Right forelimb (tissue), 1 donor: ENCODE results near the gene STEAP1.
"Not testable (repeated sequence)": the region's sequence is repeated elsewhere in the genome, so short reads cannot be mapped to it uniquely, and the experiment has no call there.

Source experiments
- DNase-seq: peaks from one replicate; pipeline ENCODE4 v3.0.0-alpha.2; 2018

The STEAP1 gene

DNA sequence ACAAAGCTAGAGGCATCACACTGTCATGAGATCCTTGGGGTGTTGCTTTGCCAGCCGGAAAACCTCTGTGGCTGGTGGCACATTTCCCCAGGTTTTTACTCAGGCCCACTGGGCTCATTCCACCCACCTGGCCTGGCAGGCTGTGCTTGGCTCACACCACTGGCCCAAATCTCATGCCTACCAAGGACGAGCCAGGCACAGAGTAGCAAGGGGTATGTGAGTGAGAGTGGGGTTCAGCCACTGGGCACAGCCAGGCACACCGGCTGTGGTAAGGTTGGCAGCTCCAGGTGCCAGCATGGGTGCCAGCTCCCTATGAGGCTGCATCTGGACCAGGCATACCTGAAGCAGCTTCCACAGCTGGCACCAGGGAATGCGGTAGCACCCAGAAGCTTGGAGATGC lies 21.4 kb downstream of the STEAP1 start:
- no peak for DNase-seq

- no peak for DNase-seq
These were observed 21.9 kb downstream of the STEAP1 start for GRCh38 chr7:90176195-90176594.

GRCh38 chr7:90178166-90178565 lies 23.9 kb downstream of the STEAP1 start:
- no peak for DNase-seq

GRCh38 chr7:90178679-90179278 lies 24.5 kb downstream of the STEAP1 start:
- no peak for DNase-seq

- no peak for DNase-seq
These were observed 25.8 kb downstream of the STEAP1 start for GRCh38 chr7:90180011-90180585.

DNA sequence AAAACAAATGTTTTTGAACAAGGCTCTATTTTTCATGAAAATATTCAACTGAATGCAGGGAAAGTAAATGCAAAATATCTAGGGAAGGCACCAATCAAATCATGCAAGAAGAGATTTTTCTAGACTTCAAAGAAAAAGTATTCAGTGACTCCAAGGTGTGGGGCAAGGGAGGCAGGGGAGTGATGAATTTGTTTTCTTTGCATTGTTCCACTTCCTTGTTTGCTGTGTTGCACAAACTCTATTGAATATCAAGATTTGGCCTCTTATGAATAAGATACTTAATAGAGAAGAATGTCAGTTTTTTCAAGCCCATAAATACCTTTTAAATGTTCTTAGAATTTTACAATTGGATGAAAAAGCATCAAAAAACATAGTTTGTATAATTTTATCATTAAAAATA lies 26.4 kb downstream of the STEAP1 start:
- DNase-seq: no peak

- DNase-seq: no peak
These were observed 27.2 kb downstream of the STEAP1 start for GRCh38 chr7:90181485-90181884.

GRCh38 chr7:90186290-90186689 lies 32.0 kb downstream of the STEAP1 start:
- DNase-seq: not testable (repeated sequence)

DNA sequence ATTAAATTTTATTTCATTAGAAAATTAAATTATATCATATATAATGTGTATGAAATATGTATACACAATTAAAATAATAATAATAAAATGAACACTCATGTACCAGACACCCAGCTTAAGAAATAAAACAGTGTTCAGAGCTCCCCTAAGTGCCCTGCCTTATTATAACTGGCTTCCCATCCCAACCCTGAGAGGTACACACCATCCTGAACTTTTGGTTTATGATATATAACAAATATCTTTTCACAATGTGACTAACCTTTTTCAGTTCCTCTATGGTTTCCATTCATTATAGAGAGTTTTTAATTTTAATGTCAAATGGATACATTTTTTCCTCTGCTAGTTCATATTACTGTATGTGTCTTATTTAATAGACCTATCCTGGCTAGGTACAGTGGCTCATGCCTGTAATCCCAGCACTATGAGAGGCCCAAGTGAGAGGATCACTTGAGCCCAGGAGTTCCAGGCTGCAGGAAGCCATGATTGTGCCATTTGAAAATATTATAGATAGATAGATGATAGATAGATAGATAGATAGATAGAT lies 33.3 kb downstream of the STEAP1 start:
- DNase-seq: no peak

DNA sequence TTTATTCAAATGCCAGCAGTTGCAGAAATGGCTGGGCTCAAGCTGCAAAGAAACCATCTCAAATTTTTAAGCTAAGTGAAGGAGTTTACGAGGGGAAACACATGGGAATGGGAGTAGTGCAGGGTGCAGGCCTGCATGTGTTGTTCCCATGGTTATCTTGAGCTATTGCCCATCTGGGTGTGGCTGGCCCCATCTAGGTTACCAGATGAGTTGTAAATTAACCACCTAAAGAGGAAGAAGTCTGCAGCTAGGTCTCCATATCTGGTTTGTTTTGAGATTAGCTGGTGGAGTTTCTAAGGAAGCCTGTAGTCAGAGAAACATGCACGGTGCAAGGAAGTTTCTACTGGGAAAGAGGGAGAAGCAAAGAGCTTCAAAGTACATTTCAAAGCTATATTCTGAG lies 34.0 kb downstream of the STEAP1 start:
- no peak for DNase-seq

DNA sequence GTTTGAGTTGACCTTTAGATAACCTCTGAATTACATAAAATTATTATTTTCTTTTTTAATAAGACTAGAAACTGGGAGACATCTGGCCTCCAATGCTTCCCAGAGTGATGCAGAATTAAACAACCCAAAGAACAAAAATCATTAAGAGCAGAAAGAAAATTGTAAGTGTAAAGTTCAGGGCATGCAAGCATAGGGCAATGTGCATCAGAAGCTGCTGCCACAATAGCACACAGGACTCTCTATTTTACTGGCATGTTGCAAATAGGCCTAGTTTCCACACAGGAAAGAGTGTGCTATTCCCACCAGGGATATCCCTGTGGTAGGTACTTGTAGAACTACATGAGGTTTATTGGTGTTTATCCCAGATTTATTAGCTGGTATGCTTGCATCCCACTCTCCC lies 36.7 kb downstream of the STEAP1 start:
- no peak for DNase-seq

DNA sequence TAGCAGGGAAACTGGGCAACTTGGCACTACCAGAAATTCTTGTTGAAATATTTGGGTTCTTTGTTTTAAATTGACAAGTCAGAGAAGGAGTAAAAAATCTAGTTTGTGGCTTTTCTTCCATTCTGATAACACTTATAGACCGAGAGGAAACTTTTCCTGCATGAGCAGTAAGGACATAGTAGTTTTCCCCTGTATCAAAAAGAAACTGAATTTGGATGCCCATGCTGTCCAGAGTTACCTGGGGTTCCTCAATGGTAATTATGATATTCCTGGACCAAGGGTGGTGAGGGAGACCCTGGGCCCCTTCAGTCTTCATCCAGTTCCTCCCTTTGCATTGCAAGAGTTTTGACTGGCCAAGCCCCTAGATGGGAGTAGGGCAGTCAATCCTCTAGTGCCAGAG lies 37.4 kb downstream of the STEAP1 start:
- DNase-seq: no peak

DNA sequence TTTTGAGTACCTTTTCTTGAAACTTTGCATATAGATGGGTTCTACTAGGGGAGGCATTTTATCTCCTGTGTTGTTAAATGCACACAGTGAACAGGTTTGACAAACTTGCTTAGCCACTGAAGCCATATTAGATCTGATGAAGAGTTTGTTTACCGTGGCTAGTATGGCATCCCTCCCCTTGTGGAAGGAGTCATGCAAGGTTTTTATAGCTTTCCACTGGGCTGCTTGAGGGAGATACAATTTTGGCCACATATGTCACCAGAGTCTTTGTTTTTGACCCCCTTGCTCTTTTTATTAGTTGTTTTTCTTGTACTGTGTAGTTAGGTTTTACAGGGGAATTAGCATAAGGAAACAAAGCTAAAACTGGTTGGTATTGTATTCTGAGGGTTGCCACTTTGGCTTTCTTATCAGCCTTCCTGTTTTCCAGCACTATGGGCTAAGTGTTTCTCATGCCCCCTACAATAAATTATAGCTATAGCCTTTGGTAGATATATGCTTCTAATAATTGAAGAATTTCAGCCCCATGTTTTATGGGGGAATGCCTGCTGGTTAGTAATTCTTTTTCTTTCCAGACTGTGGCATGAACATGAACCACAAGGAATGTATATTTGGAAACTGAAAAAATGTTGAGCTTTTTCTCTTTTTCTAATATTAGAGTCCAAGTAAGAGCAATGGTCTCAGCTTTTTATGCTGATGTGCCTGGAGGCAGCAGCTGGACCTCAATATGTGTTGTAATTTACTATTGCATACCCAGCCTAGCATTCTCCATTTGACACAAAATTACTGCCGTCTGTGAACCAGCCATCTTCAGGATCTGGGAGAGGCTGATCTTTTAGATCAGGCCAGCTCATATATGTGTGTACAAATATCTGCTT lies 38.8 kb downstream of the STEAP1 start:
- no peak for DNase-seq

GRCh38 chr7:90194911-90195809 lies 40.9 kb downstream of the STEAP1 start:
- DNase-seq: no peak

GRCh38 chr7:90201500-90202195 lies 47.4 kb downstream of the STEAP1 start:
- no peak for DNase-seq

DNA sequence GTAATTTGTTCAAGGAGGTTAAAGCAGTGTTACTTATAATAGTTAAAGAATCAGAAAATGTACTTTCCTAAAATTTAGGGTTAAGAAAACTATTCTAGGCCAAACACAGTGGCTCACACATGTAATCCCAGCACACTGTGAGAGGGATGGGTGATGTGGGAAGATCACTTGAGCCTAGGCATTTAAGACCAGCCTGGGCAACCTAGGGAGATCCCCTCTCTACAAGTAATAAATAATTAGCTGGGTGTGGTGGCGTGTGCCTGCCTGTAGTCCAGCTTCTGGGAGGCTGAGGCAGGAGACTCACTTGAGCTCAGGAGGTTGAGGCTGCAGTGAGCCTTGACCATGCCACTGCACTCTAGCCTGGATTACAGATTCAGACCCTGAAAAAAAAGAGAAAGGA lies 53.7 kb downstream of the STEAP1 start:
- DNase-seq: no peak

DNA sequence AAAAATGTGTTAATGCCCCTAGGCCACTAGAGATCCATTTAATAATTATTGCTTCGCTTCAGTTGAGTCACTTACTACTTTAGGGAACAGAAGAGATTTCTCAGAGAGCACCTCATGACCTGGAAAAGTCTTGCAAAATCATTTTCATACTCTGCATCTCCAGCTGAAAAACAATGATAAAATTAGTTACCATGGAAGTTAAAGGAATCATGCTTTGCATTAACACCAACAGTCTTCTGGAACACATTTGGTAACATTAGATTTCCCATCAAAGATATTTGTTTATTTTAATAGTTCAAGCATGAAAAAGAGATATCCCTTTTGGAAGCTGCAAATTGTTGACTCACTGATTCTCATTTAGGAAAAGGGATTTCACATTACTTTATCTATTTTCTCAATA lies 55.5 kb downstream of the STEAP1 start:
- no peak for DNase-seq

GRCh38 chr7:90210475-90210874 lies 56.2 kb downstream of the STEAP1 start:
- no peak for DNase-seq

DNA sequence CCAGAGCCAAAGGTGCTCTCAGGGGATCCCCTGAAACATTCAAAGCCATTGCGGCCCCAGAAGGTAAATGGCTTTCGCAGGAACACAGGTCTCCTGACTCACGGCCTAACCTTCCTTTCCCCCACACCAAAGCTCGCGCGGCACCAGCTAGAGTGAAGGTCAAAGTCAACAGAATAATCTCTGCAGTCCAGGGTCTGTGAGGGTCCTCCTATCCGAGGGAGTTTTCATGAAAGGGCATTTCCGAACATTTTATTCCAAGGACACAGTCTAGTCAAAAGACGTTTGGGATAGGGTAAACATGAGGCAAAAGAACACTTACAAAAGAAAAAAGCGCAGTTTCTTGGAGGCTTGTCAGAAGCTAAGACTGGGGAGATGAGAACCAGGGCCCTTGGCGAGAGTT lies 56.7 kb downstream of the STEAP1 start:
- no peak for DNase-seq

GRCh38 chr7:90211391-90212148 lies 57.3 kb downstream of the STEAP1 start, which contains the start of gene STEAP2:
TSS of gene STEAP2 (plus strand) at chr7:90211740. CDS start at chr7:90225083, 13,343 bp downstream.
- DNase-seq: peak; percentile 94

GRCh38 chr7:90212149-90212495 lies 57.9 kb downstream of the STEAP1 start:
- DNase-seq: no peak
